GM19452 (cell line): ENCODE data around the gene ATP2A2.
"Not testable (repeated sequence)": the region's sequence is repeated elsewhere in the genome, so short reads cannot be mapped to it uniquely, and the experiment has no call there.

Source experiments
- ATAC-seq: cut with Tn5 transposase; IDR thresholded peaks from one replicate; pipeline ENCODE4 v1.9.1; 2021; ENCODE audit not compliant: unreplicated experiment

ATP2A2 gene

DNA sequence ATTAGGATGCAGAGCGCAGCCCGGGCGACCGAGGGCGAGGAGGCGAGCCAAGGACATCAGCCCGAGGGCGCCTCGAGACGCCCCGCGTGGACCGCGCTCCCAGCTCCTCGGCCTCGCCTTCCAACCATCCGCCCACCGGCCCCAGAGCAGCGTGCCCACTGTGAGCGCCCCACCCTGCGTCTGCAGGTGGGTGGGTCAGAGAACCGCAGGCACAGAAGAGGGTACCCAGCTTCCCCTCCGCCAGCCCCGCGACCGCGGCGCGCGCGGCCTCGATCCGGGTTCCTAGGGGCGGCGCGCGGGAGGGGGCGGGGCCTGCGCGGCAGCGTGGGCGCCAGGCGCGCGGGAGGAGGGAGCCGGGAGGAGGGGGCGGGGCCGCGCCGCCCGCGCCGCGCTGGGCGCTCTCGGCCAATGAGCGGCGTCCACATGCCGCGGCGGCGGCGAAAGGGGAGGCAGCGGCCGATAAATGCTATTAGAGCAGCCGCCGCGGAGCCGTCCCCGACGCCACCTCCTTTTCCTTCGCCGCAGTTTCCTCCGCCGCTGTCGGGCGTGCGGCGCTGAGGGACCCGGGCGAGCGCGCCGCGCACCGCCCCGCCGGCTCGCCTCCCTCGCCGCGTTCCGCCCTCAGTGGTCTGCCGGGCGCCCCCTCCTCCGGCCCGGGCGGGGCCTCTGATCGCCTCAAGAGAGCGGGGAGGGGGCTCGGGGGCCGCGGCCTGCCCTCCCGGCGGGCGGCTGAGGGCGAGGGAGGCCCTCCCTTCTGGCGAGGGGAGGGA is at the start of gene ATP2A2:
TSS of gene ATP2A2 (plus strand) at position 469 of the 770 bp plus-strand sequence. CDS start 543 bp downstream, outside the sequence.
- peak; percentile 83 for ATAC-seq

DNA sequence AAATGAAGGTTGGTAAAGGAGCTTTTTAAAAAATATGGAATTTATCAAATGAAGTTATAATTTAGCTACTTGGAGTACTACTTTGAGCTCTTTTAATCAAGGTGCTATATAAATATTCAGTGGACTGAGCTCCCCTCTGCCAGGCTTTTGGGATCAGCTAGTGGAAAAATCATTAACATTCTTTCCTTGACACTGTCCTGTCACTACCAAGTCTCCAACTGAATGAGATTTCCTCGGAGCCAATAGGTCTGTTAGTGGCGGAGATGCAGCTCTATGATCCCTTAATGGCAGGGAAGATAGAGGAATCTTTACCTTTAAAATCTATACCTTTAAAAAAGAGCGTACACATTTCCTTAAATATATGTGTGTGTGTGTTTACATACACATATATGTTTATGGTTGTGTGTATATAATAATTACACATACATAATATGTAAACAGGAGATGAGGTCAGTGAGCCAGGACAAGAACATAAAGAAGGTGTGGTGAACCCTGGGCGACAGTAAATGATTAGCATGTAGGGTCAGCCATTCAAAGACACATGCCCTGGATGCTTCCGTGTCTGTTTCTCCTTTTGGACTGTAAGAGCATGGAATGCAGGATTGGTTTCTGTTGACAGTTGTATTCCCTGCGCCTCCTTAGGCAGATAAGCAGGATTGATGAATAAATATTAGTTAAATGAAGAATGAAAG is 47.7 kb upstream of the ATP2A2 start:
- no peak for ATAC-seq

DNA sequence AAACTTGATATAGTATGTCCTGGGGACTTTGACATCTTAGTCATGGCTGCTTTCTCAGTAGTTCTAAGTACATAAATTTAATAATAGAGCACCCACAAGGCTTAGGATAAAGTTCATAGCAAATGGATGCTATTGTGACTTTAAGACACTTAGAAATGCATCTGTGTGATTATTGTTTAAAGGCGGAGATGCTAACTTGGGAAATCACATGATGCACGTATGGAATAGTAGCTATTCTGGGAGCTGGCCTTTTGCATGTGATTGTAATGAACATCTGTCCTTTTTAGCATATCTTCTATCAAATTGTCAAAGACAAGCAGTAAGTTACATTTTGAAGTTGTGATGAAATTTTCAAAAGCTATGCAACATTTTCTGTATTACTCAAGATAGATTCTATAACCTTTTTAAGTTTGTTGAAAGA is 46.7 kb upstream of the ATP2A2 start:
- ATAC-seq: no peak

DNA sequence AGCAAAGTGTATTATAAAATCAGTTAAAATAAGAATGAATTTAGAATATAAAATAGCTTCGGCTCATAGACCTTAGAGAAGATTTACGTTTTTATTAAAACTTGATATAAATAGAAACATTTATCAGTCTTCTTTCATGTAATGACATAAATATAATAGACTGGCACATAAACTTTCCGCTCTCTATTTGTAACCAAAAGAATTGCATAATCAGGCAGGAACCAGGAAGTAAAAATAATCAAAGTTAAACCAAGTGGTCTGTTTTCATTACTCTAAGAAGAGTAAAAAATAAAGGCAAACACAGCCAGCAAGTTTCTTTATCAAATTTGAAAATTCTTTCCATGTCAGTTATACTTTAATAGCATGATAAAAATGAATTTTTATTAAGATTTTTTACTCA is 46.3 kb upstream of the ATP2A2 start:
- ATAC-seq: no peak

DNA sequence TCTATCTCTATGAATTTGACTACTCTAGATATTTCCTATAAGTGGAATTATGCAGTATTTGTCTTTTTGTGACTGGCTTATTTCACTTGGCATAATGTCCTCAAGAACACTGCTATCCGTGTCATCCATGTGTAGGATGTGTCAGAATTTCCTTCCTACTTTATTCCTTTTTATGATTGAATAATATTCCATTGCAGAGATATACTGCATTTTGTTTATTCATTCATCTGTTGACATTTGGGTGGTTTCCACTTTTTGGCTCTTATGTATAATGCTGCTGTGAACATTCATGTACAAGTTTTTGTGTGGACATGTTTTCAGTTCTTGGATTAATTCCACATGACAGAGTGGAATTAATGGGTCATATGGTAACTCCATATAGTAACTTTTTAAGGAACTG is 45.7 kb upstream of the ATP2A2 start:
- no peak for ATAC-seq

DNA sequence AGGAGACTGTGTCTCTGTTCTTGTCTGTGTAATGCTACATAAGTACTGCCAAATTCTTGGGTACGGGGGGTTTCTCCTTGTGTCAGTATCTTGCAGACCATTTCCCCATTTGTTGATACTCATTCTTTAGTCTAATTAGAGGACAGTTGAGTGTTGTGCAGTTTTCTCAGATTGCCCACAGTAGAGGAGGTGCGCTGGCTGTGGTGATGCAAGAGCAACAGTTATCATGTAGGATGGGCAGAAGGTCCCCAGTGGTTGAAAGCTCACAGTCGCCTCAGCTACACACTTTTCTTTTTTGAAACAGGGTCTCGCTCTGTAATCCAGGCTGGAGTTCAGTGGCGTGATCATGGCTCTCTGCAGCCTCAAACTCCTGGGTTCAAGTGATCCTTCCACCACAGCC is 37.8 kb upstream of the ATP2A2 start:
- no peak for ATAC-seq

DNA sequence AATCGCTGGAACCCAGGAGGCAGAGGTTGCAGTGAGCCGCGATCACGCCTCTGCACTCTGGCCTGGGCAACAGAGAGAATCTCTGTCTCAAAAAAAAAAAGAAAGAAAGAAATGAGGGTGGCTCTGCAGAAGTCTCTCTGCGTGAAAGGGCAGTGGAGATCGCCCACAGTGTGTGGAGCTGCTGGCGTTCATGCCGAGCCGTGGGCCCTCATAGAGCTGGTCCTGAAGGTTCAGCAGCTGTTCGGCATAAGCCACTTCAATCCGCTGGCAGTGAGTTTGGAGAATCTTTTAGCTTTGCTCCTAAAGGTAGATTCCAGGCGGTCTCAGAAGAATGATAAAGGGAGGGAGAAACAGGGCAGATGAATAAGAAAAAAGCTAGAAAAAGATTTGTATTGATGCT is 36.7 kb upstream of the ATP2A2 start:
- ATAC-seq: no peak

DNA sequence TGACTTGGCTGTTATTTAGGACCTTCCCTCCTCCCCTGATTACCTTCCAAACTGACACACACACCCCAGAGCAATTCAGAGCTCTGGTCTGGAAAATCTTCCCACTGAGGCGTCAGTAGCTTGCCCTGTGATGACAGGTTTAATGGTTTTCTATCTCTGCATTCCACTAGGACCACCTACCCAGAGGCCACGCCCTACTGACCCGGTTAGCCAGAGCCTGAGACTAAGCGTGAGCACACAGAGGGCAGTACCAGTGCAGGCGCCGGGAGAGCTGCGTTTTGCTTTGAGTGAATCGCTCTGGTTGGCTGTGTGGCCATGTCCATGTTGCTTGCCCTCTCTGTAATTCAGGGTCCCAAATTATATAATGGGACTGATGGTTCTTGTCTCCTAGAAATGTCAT is 36.2 kb upstream of the ATP2A2 start:
- ATAC-seq: no peak

DNA sequence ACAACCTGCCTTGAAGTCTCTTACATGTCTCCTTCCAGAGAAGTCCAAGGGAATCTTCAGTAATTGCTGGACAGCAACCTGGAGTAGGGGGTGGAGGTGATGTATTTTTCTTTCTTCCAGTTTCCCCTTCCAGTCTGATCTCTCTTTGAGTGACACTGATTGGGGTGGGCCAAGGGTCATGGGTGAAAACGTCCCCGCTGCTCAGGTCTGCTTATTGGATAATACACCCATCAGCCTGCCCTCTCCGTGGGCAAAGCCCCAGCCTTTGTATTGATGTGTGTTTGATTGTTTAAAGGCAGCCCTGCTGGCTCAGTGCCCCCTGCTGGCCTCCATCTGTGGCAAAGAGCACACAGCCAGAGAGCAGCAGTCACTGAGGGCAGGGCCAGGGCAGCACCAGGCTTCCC is 35.7 kb upstream of the ATP2A2 start:
- ATAC-seq: no peak

DNA sequence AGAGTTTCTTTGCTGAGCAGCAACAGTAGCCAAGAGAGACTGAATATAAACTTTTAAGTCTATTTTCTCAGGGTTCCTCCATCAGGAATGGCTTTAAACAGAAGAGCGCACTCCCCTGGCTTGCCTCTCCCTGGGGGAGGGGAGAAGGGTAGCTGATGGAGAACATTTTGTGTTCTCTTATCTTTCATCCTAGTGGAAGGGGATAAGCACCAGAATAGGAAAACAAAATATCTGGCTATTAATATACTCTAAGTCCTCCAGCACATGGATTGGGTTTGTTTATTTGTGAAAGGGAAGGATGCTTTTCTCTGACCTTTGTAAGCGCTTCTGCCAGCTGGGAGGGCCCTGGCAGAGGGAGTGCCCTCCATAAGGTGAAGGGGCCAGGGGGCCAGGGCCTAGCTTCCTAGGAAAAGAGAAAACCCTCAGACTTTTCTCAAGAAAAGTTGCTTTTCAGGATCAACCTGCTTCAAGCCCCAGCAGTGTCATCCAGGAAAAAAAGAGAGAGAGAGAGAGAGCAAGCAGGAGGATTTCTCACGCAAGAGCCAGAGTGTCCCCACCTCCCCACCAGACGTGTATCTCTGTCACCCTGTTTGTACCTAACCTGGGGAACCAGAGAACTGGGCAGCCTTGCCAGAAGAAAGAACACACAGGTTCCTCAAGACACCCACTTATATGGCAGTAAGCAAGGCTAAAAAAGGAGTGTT is 34.3 kb upstream of the ATP2A2 start:
- no peak for ATAC-seq

DNA sequence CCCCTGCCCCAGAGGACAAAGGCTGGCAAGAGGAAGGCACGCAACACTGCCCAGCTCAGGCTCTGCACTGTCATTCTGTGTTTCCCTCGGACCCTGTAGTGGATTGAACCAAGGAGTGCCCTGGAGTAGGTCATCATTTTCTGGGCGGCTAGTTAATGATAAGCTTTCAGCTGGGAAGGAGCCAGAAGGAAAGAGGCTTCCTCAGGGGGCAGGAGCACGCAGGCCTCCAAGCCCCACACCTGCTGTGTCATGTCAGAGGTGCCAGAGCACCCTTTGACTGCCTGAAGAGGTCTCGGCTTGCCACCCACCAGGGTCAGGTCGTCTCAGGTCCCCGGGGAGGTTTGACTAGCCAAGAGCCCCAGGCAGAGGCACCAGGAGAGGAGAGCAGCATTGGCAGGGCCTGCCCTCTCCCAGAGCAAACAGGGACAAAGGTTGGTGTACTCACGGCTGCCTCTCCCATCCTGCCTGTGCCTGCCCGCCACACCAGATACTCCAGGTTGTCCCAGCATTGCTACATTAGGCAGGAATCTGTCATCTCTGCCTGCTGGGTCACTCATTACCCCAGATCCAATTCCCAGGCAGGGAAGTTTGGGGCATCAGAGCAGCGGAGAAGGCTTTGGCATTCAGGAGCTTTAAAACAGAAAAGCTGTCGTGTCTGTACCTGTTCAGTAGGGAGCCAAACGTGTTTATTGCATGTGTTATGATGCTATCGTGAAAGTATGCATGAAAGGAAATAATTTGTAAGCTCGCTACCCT is 33.5 kb upstream of the ATP2A2 start:
- ATAC-seq: no peak

DNA sequence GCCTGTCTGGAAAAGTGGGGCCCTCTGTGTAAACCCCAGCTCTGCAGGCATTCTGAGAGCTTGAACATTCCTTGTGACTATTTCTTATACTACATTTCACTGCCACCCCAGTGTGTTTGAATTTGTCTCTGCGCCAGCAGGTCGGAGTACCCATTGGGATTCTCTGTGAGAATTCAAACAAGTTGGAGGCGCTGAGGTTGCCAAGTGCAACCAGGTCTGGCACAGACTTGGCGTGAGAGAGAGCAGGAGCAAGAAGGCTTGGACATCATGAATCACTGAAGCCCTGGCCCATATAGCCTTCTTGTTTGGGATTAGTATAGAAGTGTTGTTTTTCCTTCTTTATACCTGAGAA is 33.0 kb upstream of the ATP2A2 start:
- no peak for ATAC-seq

DNA sequence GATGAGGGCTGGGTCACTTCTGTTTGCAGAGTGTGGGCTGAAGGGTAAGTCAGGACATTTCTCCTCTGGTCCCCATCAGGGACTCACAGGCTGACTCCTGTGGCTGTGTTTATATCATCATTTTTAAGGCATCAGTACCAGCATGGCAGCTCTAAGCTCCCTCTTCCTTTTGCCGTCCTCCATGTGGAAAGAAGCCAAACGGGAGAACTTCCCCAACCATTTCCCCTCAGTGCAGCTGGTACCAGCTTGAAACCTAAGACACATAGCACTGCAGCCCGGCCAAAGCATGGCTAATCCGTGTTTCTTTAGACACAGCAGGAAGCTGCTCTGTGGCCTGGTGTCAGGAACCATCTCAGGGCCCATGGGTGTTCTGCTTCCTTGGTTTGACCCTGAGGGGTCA is 31.9 kb upstream of the ATP2A2 start:
- ATAC-seq: no peak

DNA sequence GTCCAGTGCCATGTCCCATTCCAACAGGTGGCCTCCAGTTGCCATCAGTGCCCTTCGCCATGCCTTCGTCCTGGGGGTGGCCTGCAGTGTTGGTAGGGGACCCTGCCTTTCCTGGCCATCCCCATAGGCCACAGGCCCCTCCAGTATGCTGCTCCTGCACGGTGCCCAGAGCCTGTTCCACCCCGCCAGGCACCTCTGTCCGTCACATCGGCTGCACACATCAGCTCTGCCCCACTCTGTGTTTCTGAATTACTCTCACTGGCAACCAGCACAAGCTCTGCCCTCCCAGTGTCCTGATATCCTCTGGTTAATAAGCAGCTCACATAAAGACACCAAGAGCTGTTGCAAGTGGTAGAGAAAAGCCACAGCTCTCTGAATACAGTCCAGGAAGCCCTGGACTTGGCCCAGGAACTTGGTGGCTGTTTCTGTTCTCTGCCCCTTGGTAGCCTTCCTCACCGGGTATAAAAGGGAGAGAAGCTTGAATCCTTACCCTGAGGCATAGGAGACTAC is 31.3 kb upstream of the ATP2A2 start:
- peak; percentile 58 for ATAC-seq

DNA sequence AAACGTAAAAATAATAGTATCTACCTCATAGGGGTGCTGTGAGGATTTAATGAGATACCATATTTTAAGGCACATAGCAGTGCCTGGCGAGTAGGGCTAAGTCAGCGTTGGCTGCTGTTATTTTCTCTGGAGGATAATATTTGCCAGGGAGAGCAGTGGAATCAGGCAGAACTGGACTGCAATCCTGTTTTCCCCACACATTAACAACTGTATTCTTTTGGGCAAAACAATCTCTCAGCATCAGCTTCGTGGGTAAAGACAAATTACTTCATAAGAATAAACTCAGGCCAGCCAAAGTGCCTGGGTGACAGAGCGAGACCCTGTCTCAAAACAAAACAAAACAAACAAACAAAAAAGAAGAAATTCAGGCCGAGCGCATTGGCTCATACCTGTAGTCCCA is 29.7 kb upstream of the ATP2A2 start:
- no peak for ATAC-seq

DNA sequence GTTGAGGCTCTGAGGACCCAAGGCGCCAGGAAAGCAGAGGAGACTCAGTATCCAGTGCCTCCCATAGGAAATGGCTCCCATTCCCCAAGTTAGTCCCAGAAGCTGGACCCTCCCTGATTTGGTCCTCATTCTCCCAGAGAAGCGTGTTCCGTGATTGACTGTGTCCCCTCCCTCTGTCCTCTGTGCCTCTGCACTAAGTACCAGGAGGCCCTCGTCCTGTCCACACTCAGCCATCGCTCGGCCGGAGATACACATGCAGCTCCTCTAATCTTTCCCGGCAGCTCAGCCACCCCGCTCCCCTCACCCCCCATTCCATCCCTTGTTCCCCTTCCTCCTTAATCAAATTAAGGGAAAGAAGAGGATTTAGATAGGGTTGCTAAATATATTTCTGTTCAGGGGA is 28.3 kb upstream of the ATP2A2 start:
- no peak for ATAC-seq

DNA sequence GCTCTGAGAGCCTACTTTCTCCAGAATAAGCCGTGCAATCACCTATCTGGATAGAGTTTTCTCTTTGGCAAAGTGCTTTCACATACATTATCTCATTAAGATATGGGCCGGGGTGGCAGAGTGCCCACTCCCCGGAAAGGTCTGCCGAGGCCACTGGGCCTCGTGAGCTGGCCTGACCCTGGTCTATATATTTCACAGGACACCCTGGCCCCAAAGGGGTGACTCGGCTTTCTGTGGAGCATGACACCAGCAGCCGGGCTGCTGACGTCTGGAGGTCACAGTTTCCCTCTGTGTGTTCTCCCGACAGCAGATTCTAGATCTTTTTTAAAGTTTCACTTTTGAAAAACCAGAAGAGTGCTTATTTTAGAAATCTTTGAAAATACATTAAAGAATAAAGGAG is 27.9 kb upstream of the ATP2A2 start:
- ATAC-seq: no peak

DNA sequence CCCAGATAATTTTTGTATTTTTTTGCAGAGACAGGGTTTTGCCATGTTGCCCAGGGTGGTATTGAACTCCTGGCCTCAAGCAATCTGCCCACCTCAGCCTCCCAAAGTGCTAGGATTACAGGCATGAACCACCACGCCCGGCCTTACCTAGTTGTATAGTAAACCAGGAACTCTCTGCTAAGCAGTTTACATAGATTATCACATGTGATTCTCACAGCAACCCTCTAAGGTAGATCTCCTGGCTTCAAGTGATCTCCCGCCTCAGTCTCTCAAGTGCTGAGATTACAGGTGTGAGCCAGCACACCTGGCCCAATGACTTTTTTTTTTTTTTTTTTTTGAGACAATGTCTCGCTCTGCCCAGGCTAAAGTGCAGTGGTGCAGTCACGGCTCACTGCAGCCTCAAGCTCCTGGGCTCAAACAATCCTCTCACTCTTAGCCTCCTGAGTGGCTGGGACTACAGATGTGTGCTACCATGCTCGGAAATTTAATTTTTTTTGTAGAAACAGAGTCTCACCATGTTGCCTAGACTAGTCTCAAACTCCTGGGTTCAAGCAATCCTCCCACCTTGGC is 26.0 kb upstream of the ATP2A2 start:
- ATAC-seq: no peak

DNA sequence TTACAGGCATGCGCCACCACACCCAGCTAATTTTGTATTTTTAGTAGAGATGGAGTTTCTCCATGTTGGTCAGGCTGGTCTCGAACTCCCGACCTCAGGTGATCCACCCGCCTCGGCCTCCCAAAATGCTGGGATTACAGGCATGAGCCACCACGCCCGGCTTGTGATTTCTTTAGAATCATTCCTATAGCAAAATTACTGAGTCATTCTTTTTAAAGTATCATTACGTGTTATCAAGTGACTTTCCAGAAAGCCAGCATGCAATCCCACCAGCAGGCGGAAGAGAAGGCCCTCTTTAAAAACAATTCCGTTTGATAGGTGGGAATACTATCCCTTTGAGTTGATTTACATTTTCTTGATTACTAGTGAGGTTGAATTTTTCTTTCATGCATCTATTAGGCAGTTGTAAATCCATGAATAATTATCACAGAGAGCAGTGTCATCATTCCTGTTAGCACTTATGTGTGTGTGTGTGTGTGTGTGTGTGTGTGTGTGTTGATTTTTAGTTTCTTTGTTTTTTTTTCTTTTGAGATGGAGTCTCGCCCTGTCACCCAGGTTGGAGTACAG is 25.1 kb upstream of the ATP2A2 start:
- not testable (repeated sequence) for ATAC-seq

DNA sequence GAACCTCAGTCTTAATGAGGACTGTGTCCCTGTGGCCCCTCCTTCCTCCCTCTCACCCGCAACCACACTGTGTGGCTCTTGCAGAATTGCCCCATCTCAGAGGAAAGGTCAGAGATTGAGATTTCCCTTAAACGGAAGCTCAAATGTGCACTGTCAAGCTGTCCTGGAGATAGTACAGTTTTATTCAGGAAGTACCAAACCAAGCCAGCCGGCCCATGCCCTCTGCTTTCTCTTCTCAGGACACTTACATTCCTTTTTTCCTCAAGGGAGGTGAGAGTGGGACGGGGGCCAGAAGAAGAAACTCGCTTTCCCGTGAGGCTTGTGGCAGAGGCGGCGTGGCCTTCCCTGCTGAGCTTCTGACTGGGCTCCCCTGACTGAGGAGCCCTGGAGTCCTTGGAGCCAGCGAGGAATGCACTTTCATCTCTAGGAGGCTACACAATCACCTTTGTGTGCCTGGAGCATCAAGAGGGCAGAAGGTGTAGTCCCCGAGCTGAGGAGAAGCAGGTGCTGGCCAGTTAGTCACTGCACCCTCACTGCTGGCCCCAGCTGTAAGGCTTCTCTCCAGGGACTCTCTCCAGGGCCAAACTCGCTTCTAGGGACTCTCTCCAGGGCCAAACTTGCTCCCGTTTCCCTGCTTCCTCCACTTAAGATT is 24.1 kb upstream of the ATP2A2 start:
- no peak for ATAC-seq
